Thymus (tissue), 11 donors: ENCODE measurements around the gene GTF2A2. TPM values are rescaled to one million over a fixed set of nuclear protein-coding genes. Genes with fewer than 3 reads are reported as not detected.

Experiments
- DNase-seq, 9 donors: peaks; one replicate each; pipeline ENCODE4 v3.0.0-alpha.2; 2013; ENCODE audit warnings: low spot score in 9 of 9, low read depth in 6 of 9, missing footprints in 1 of 9
- H3K27ac ChIP-seq, 2 donors: one replicate each; pipeline ENCODE4 v1.5.1; 2013; ENCODE audit warnings: control low read depth in 1 of 2, low read depth in 1 of 2, low read length in 1 of 2, mild to moderate bottlenecking in 1 of 2, moderate library complexity in 1 of 2
- H3K27me3 ChIP-seq, 2 donors: one replicate each; pipeline ENCODE4 v1.5.1; 2013; ENCODE audit warnings: low read length in 1 of 2; ENCODE audit not compliant: control insufficient read depth in 2 of 2, insufficient read depth in 1 of 2
- H3K36me3 ChIP-seq, 2 donors: one replicate each; pipeline ENCODE4 v1.5.1; 2013; ENCODE audit warnings: low read length in 1 of 2, mild to moderate bottlenecking in 1 of 2, moderate library complexity in 1 of 2; ENCODE audit not compliant: control insufficient read depth in 2 of 2, insufficient read depth in 2 of 2
- H3K4me1 ChIP-seq, 2 donors: one replicate each; pipeline ENCODE4 v1.5.1; 2013; ENCODE audit warnings: low read length in 2 of 2; ENCODE audit not compliant: control insufficient read depth in 2 of 2, insufficient read depth in 2 of 2
- H3K4me3 ChIP-seq, 2 donors: one replicate each; pipeline ENCODE4 v1.5.1; 2013; ENCODE audit warnings: low read length in 2 of 2, control low read depth in 1 of 2, mild to moderate bottlenecking in 1 of 2
- H3K9me3 ChIP-seq, 2 donors: one replicate each; pipeline ENCODE4 v1.5.1; 2013; ENCODE audit warnings: low read length in 1 of 2, mild to moderate bottlenecking in 1 of 2; ENCODE audit not compliant: control insufficient read depth in 2 of 2, insufficient read depth in 1 of 2
- WGBS: extraction: QIAGEN DNeasy Blood & Tissue Kit; methylation state at CpG from one replicate; pipeline ENCODE4 v1.1.7; 2013; 5-methylcytosine and 5-hydroxymethylcytosine counted together
- polyA plus RNA-seq: library from polyadenylated mRNA; stranded (reverse); fragments of 200-250 nt; gene quantifications from one replicate; pipeline ENCODE4 v1.2.3, GENCODE V29; 2013
- total RNA-seq: library from RNA; stranded (reverse); fragments of 120-200 nt; gene quantifications from one replicate; pipeline ENCODE4 v1.2.4, GENCODE V29; 2013
- donor health status: healthy.

Gene GTF2A2
- total and polyA plus RNA-seq, 2 donors: 90.2 to 150 TPM

GRCh38 chr15:59605994-59606393 lies 51.3 kb downstream of the GTF2A2 start:
- Histone ChIP-seq H3K9me3 (no peaks in the 10 kb centered on the region), H3K36me3 (no peaks in the 10 kb centered on the region), H3K27ac (no peak overlapping the region), H3K4me1 (no peaks in the 10 kb centered on the region), H3K4me3 (no peak overlapping the region), H3K27me3 (no peaks in the 10 kb centered on the region)
- no peak for DNase-seq
- 96% methylated on average over 5 of the region's 5 CpGs for WGBS

GRCh38 chr15:59598461-59598860 lies 58.9 kb downstream of the GTF2A2 start:
- H3K27ac ChIP-seq: no peak overlapping the region
- H3K36me3 ChIP-seq: no peaks in the 10 kb centered on the region
- H3K9me3 ChIP-seq: no peaks in the 10 kb centered on the region
- H3K4me3 ChIP-seq: no peak overlapping the region
- DNase-seq: no peak
- no peaks in the 10 kb centered on the region for H3K4me1 ChIP-seq
- WGBS: 98% methylated on average over 2 of the region's 2 CpGs
- no peaks in the 10 kb centered on the region for H3K27me3 ChIP-seq

- Histone ChIP-seq H3K36me3 (no peaks in the 10 kb centered on the region), H3K4me1 (no peaks in the 10 kb centered on the region), H3K4me3 (no peak overlapping the region), H3K27ac (no peak overlapping the region), H3K9me3 (no peaks in the 10 kb centered on the region), H3K27me3 (no peaks in the 10 kb centered on the region)
- DNase-seq: no peak
Observed at GRCh38 chr15:59596640-59597039, 60.7 kb downstream of the GTF2A2 start.

- Histone ChIP-seq H3K27me3 (no peaks in the 10 kb centered on the region), H3K27ac (no peak overlapping the region), H3K9me3 (no peaks in the 10 kb centered on the region), H3K4me1 (no peaks in the 10 kb centered on the region), H3K36me3 (no peaks in the 10 kb centered on the region), H3K4me3 (no peak overlapping the region)
- no peak for DNase-seq
- 96% methylated on average over 7 of the region's 7 CpGs for WGBS
Observed at GRCh38 chr15:59595434-59595915, 61.8 kb downstream of the GTF2A2 start.

- no peak overlapping the region for H3K4me3 ChIP-seq
Observed at GRCh38 chr15:59594991-59595390, 62.3 kb downstream of the GTF2A2 start.

GRCh38 chr15:59594493-59594942 lies 62.8 kb downstream of the GTF2A2 start:
- Histone ChIP-seq H3K4me3 (no peak overlapping the region), H3K27me3 (no peaks in the 10 kb centered on the region), H3K9me3 (no peaks in the 10 kb centered on the region), H3K4me1 (no peaks in the 10 kb centered on the region), H3K36me3 (no peaks in the 10 kb centered on the region), H3K27ac (no peak overlapping the region)
- 97% methylated on average over 3 of the region's 3 CpGs for WGBS
- no peak for DNase-seq

More at GRCh38 chr15:59594991-59595390, 62.3 kb downstream of the GTF2A2 start:
- no peaks in the 10 kb centered on the region for H3K36me3 ChIP-seq
- 97% methylated on average over 2 of the region's 2 CpGs for WGBS
- no peaks in the 10 kb centered on the region for H3K9me3 ChIP-seq
- H3K27me3 ChIP-seq: no peaks in the 10 kb centered on the region
- H3K27ac ChIP-seq: no peak overlapping the region
- DNase-seq: no peak
- H3K4me1 ChIP-seq: no peaks in the 10 kb centered on the region

- Histone ChIP-seq H3K4me3 (no peak overlapping the region), H3K27ac (no peak overlapping the region), H3K9me3 (no peaks in the 10 kb centered on the region), H3K27me3 (no peaks in the 10 kb centered on the region), H3K36me3 (no peaks in the 10 kb centered on the region), H3K4me1 (no peaks in the 10 kb centered on the region)
- DNase-seq: no peak
- WGBS: 3% methylated on average over 2 of the region's 2 CpGs
Observed at GRCh38 chr15:59591356-59591755, 66.0 kb downstream of the GTF2A2 start.

- H3K27me3 ChIP-seq: no peaks in the 10 kb centered on the region
- DNase-seq: no peak
- H3K9me3 ChIP-seq: no peaks in the 10 kb centered on the region
- no peak overlapping the region for H3K4me3 ChIP-seq
- 80% methylated on average over 7 of the region's 7 CpGs for WGBS
- no peaks in the 10 kb centered on the region for H3K4me1 ChIP-seq
- H3K27ac ChIP-seq: no peak overlapping the region
- H3K36me3 ChIP-seq: no peaks in the 10 kb centered on the region
Observed at GRCh38 chr15:59590027-59590426, 67.3 kb downstream of the GTF2A2 start.
